Measurements from ENCODE around the gene FREM2.

GRCh38 chr13:38647312-38647711, 39.6 kb upstream of the FREM2 start:
- TF ChIP-seq CTCF (conservative IDR thresholded peaks at IDR 0.05; ENCODE audit: low read length) = no peak
- no peak for TF ChIP-seq EZH2phosphoT487 (IDR thresholded peaks at IDR 0.05; ENCODE audit: borderline replicate concordance, low read depth, low read length)

Measured in OCI-LY7 (cell line).